HG03175 (cell line): Measurements from ENCODE around the gene TAF7L.

ENCODE experiments used
- ATAC-seq: cut with Tn5 transposase; IDR thresholded peaks from one replicate; pipeline ENCODE4 v1.9.1; 2021; ENCODE audit warnings: mild to moderate bottlenecking, moderate library complexity; ENCODE audit not compliant: unreplicated experiment

TAF7L gene

DNA sequence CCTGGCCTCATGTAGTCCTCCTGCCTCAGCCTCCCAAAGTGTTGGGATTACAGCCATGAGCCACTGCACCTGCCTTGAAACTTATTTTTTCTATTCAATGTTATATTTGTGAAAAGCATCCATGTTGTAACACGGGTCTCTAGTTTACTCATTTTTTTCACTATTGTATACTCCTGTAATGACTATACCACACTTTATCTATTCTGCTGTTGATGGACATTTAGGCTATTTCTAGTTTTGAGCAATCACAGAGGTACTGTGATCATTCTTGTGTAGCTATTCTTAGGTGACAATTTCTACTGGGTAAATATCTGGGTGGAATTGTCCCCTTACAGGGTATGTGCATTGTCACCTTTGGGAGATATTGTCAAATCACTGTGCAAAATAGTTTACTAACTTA lies 67.9 kb downstream of the TAF7L start:
- ATAC-seq = no peak

DNA sequence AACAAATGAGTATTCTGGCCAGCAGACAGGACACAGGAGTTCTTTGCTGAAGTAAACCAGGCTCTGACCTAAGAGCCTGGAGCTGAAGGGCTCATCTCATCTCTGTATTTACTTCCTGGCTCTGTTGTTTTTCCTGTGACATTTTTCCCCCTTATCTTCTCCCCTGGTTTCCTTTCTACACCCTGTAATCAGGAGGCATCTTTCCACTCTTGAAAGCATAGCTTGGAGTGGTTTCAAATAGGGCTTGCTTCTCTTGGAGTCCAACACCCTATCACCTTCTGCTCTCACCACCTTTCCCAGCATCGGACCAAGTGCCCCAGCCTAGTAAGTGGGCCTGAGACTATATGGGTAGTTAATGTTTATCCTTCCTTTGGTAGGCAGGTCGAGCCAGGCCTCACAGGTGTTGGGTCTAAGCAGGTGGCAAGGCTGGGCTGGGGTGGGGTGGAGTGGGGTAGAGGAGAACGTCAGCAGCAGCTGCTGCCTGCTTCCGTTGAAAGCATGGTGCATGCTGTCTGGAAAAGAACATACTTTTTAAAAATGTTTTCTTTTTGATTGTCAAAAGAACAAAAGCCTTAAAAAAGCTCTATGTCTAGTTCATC lies 70.4 kb downstream of the TAF7L start:
- no peak for ATAC-seq

DNA sequence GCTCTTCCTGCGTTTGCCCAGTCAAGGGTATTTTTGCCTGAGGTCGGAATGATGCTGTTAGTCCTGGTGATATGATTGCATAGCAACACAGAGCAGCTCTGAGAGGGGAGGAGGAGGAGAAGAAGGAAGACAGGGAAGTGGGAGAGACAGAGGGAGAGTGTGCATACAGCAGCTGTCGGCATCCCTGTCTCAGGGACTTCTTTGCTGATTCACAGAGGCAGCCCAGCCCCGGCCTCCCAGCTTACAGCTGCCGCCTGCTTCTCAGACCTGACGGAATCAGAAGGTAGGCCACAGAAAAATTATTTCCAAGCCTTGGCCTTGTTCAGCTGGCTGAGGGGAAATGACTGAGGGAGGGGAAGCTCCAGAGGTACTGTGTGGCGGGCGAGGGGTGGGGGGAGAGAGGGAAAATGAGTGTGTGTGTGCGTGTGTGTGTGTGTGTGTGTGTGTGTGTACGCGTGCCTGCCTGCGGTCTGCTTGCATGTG lies 71.2 kb downstream of the TAF7L start:
- no peak for ATAC-seq

DNA sequence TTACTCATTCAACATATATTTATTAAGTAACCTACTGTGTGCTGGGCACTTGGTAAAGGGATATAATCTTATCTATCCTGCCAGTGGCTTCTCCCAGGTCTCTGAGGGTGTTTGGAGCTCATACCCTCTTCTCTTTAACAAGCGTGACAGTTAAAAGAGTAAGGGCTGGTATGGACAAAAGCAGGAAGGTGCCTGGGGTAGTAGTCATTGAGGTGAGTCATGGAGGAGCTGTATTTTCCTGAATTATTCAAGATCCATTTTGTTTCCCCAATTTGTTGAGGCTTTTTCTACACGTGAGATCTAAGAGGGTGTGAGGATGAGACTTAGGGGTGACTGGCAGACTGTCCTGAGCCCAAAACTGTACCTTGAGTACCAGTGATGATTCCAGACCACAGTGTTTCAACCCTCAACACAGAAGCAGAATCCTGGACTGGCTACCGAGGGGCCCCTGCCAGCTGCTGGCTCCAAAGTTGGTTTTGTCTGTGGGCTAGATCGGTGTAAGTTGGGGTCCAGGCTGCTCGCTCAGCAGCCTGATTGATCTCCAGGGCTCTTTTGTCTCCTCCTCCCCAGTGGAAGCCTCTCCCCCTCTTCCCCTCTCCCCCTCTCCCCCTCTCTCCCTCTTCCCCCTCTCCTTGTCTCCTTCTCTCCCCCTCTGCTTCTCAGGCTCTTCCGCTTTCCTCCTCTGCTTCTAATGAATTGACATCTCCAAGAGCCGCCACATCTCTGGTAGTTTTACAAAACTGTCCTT lies 71.8 kb downstream of the TAF7L start, which contains the start of gene DRP2:
DRP2 (plus strand) TSS at position 671 of the 748 bp plus-strand sequence. CDS start 11,862 bp downstream, outside the sequence.
- ATAC-seq = no peak
